Measurements from ENCODE around the gene OR5T2.
"Not testable (repeated sequence)": the region's sequence is repeated elsewhere in the genome, so short reads cannot be mapped to it uniquely, and the experiment has no call there.

The OR5T2 gene

GRCh38 chr11:56234155-56234554, at the start of gene OR5T2:
TSS of gene OR5T2 (minus strand) at chr11:56234255. CDS start at chr11:56233062, 1,193 bp downstream.
- no peak for DNase-seq (ENCODE audit: low spot score)

- DNase-seq (ENCODE audit: low spot score) = no peak
Observed at GRCh38 chr11:56273854-56274253, 39.8 kb upstream of the OR5T2 start, which contains the start of gene OR5T1. TSS of gene OR5T1 (plus strand) at chr11:56274154. CDS start at chr11:56275639, 1,485 bp downstream.

GRCh38 chr11:56271092-56271491, 37.0 kb upstream of the OR5T2 start:
- DNase-seq (ENCODE audit: low spot score) = no peak

- DNase-seq (ENCODE audit: low spot score) = no peak
Observed at GRCh38 chr11:56251954-56252353, 17.9 kb upstream of the OR5T2 start, which contains the start of gene OR5T3. TSS of gene OR5T3 (plus strand) at chr11:56252254. CDS start at chr11:56252254, 0 bp downstream.

- not testable (repeated sequence) for DNase-seq (ENCODE audit: low spot score)
Observed at GRCh38 chr11:56219735-56220134, 14.3 kb downstream of the OR5T2 start.

GRCh38 chr11:56214537-56214936, 19.5 kb downstream of the OR5T2 start:
- DNase-seq (ENCODE audit: low spot score) = no peak

GRCh38 chr11:56207790-56208189, 26.3 kb downstream of the OR5T2 start:
- no peak for DNase-seq (ENCODE audit: low spot score)

GRCh38 chr11:56197367-56197766, 36.7 kb downstream of the OR5T2 start:
- DNase-seq (ENCODE audit: low spot score) = no peak

GRCh38 chr11:56196705-56197104, 37.4 kb downstream of the OR5T2 start:
- no peak for DNase-seq (ENCODE audit: low spot score)

GRCh38 chr11:56188602-56189001, 45.5 kb downstream of the OR5T2 start:
- no peak for DNase-seq (ENCODE audit: low spot score)

GRCh38 chr11:56183459-56183858, 50.6 kb downstream of the OR5T2 start:
- no peak for DNase-seq (ENCODE audit: low spot score)

Measured in CD4-positive, alpha-beta T cell treated with Interleukin-15 for 4 hours (primary cell).